ENCODE results near the gene CCDC24.
A peak's percentile ranks its signal among the peaks of the same experiment; 100 is the strongest.

Gene CCDC24

DNA sequence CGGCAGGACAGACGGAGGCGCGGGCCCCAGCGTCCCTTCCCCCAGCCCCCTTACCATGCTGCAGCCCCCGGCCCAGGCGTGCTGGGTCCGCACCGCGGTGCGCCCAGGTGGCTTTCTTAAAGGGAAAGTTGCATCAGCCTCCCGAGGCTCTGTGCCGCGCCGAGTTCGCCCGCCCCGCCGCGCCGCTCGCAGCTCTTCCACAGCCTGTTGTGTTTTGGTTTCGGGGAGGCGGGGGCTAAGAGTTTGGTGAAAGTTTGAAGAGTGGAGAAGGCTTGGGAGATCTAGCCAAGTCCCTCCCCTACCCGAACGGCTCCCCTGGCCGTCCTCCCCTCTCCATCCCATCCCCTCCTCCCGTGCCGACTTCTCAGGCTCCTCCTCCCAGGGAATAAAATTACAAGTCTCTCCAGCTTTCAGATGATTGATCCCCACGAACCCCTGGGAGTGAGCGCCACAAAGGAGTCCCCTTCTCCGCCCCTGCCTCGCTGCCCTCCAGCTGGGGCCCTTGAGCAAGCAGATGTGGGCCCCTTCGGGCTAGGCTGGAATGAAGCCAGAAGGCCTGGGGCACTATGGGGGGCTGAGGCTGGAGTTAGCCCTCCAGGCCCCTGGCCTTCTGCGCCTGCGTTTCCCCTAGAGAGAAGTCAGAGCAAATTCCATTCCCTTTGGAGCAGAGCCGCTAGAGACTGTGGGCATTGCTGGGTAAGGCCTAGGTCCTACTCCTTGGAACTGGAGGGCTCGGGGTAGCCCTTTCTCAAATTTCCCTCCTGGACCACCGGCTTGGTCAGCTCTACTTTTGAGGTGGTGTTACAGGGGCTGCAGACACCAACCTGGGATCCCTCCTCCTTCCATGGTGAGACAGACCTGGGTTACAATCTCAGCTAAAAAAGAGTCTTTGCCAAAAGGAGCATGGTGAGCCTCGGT is 40.1 kb downstream of the CCDC24 start, which contains the start of gene SLC6A9:
Gene SLC6A9, minus strand, starts transcription at position 211 of the 918 bp plus-strand sequence. CDS start 7,185 bp downstream, outside the sequence.
- Histone ChIP-seq H3F3A (ENCODE audit: insufficient read depth, low read length) (peaks cover 3% of the 10 kb centered on the region; the same call in 1 of the 2 replicates), H3K9ac (ENCODE audit: low read length) (peak within 1 kb of the TSS; percentile 79), H3K4me1 (ENCODE audit: low read length) (peaks cover 15% of the 10 kb centered on the region), H3K9me2 (replicated peaks; ENCODE audit: insufficient read depth, low read length) (no peaks in the 10 kb centered on the region), H3K36me3 (replicated peaks; ENCODE audit: insufficient read depth, low read length) (no peaks in the 10 kb centered on the region), H3K9me3 (replicated peaks; ENCODE audit: insufficient read depth, low read length) (no peaks in the 10 kb centered on the region), H3K4me3 (ENCODE audit: low read length) (peak within 1 kb of the TSS; percentile 92), H3K79me2 (ENCODE audit: low read length) (no peaks in the 10 kb centered on the region), H3K27me3 (replicated peaks; ENCODE audit: insufficient read depth, low read length) (no peaks in the 10 kb centered on the region), H3K27ac (ENCODE audit: low read length) (peak within 1 kb of the TSS; percentile 36; the same call in 1 of the 2 replicates), H4K20me1 (ENCODE audit: insufficient read depth, low read length) (no peaks in the 10 kb centered on the region), H3K4me2 (ENCODE audit: low read depth, low read length) (peak within 1 kb of the TSS; percentile 89), H2AFZ (ENCODE audit: low read length) (peak within 1 kb of the TSS; percentile 89)
- DNase-seq: peak; percentile 53
- TF ChIP-seq EZH2phosphoT487 (IDR thresholded peaks at IDR 0.05; ENCODE audit: low read length) (no peak), EZH2 (optimal IDR thresholded peaks at IDR 0.05; ENCODE audit: low read depth, low read length) (no peak)
- TF ChIP-seq, protein P1, sequence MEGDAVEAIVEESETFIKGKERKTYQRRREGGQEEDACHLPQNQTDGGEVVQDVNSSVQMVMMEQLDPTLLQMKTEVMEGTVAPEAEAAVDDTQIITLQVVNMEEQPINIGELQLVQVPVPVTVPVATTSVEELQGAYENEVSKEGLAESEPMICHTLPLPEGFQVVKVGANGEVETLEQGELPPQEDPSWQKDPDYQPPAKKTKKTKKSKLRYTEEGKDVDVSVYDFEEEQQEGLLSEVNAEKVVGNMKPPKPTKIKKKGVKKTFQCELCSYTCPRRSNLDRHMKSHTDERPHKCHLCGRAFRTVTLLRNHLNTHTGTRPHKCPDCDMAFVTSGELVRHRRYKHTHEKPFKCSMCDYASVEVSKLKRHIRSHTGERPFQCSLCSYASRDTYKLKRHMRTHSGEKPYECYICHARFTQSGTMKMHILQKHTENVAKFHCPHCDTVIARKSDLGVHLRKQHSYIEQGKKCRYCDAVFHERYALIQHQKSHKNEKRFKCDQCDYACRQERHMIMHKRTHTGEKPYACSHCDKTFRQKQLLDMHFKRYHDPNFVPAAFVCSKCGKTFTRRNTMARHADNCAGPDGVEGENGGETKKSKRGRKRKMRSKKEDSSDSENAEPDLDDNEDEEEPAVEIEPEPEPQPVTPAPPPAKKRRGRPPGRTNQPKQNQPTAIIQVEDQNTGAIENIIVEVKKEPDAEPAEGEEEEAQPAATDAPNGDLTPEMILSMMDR (IDR thresholded peaks at IDR 0.05; ENCODE audit: low read length): no peak

DNA sequence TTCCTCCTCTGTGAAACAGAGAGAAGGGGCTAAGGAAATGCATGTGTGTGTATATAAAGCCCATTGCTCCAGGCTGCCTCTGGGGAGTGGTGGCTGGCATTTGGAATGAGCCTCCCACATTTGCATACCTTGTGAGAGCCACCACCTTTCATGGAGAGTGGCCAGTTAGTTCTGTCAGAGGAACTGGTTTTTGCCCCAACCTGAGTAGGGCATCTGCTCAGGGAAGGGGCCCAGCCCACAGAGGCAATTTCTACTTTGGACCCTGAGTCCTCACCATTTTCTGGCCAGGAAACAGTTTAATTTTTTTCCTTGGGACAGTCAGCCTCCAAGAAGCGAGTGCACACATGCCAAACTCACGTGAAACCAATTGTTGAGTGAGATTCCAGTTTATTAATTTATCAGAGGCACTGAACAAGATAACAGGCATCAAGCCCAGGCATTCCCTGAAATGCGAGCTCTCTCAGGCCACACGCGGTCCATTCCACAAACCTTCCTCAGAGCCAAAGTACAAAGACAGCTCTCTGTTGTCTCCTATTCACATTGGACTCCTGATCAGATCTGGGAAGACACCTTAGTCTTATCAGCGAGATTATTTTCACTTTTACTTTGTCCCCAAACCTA is 40.9 kb downstream of the CCDC24 start:
- H3K79me2 ChIP-seq (ENCODE audit: low read length): no peaks in the 10 kb centered on the region
- H4K20me1 ChIP-seq (ENCODE audit: insufficient read depth, low read length): no peaks in the 10 kb centered on the region
- DNase-seq: no peak
- H3K4me2 ChIP-seq (ENCODE audit: low read depth, low read length): peak overlapping the region; percentile 89
- no peaks in the 10 kb centered on the region for H3K27me3 ChIP-seq (replicated peaks; ENCODE audit: insufficient read depth, low read length)
- H3K9me2 ChIP-seq (replicated peaks; ENCODE audit: insufficient read depth, low read length): no peaks in the 10 kb centered on the region
- no peak overlapping the region for H3K9ac ChIP-seq (ENCODE audit: low read length)
- H3K4me3 ChIP-seq (ENCODE audit: low read length): no peak overlapping the region
- no peak overlapping the region for H2AFZ ChIP-seq (ENCODE audit: low read length)
- H3K36me3 ChIP-seq (replicated peaks; ENCODE audit: insufficient read depth, low read length): no peaks in the 10 kb centered on the region
- no peak overlapping the region for H3K27ac ChIP-seq (ENCODE audit: low read length)
- H3K4me1 ChIP-seq (ENCODE audit: low read length): peaks cover 15% of the 10 kb centered on the region
- H3K9me3 ChIP-seq (replicated peaks; ENCODE audit: insufficient read depth, low read length): no peaks in the 10 kb centered on the region
- TF ChIP-seq EZH2 (optimal IDR thresholded peaks at IDR 0.05; ENCODE audit: low read depth, low read length) (no peak), EZH2phosphoT487 (IDR thresholded peaks at IDR 0.05; ENCODE audit: low read length) (no peak)
- TF ChIP-seq, protein P1 (IDR thresholded peaks at IDR 0.05; ENCODE audit: low read length): no peak
- H3F3A ChIP-seq (ENCODE audit: insufficient read depth, low read length): peaks cover 3% of the 10 kb centered on the region; the same call in 1 of the 2 replicates

DNA sequence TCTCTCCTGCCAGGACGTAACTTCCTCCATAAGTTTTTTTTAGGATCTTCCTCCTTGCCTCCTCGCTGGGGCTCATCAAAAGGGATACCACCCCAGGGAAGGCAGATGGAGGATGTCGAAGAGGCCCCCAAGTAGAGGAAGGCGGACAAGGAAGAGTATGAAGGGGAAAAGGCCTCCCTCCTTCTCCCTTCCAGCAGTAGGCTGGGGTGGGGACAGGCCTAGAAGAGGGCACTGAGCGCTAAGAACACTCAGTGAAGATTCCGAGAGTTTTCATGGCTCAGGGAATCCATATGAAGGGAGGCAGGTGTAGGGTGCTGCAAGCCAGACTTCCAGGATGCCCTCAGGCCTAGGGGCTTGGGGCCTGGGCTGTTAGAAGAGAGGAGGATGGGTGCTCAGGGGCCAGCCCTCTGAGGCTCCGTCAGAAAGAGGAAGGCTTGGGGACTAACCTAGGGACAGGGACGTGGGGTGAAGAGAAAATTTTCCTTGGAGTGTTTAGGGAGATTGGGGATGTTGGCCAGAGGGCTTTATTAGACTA is 41.7 kb downstream of the CCDC24 start:
- DNase-seq: no peak
- Histone ChIP-seq H2AFZ (ENCODE audit: low read length) (no peak overlapping the region), H3K36me3 (replicated peaks; ENCODE audit: insufficient read depth, low read length) (no peaks in the 10 kb centered on the region), H3K4me1 (ENCODE audit: low read length) (peaks cover 15% of the 10 kb centered on the region), H4K20me1 (ENCODE audit: insufficient read depth, low read length) (no peaks in the 10 kb centered on the region), H3K9me3 (replicated peaks; ENCODE audit: insufficient read depth, low read length) (no peaks in the 10 kb centered on the region), H3K9ac (ENCODE audit: low read length) (no peak overlapping the region), H3K9me2 (replicated peaks; ENCODE audit: insufficient read depth, low read length) (no peaks in the 10 kb centered on the region), H3K4me3 (ENCODE audit: low read length) (no peak overlapping the region), H3K27ac (ENCODE audit: low read length) (no peak overlapping the region), H3K79me2 (ENCODE audit: low read length) (no peaks in the 10 kb centered on the region), H3K4me2 (ENCODE audit: low read depth, low read length) (no peak overlapping the region), H3K27me3 (replicated peaks; ENCODE audit: insufficient read depth, low read length) (no peaks in the 10 kb centered on the region), H3F3A (ENCODE audit: insufficient read depth, low read length) (peaks cover 3% of the 10 kb centered on the region; the same call in 1 of the 2 replicates)
- TF ChIP-seq EZH2 (optimal IDR thresholded peaks at IDR 0.05; ENCODE audit: low read depth, low read length) (no peak), EZH2phosphoT487 (IDR thresholded peaks at IDR 0.05; ENCODE audit: low read length) (no peak)
- TF ChIP-seq, protein P1 (IDR thresholded peaks at IDR 0.05; ENCODE audit: low read length): no peak

Measured in MM.1S (cell line).